Nephron progenitor cell (in vitro differentiated cells): ENCODE measurements around the gene OVCH2.

ENCODE experiments used
- DNase-seq: peaks from one replicate; pipeline ENCODE4 v3.0.0; 2021
- H3K27ac Mint-ChIP-seq: 2 replicates; pipeline ENCODE4 v1.8.0; 2021; ENCODE audit warnings: mild to moderate bottlenecking, moderate library complexity, mixed read lengths
- H3K27me3 Mint-ChIP-seq: 2 replicates; pipeline ENCODE4 v1.8.0; 2021; ENCODE audit warnings: mild to moderate bottlenecking, low read depth, mixed read lengths; ENCODE audit not compliant: poor library complexity
- H3K36me3 Mint-ChIP-seq: 2 replicates; pipeline ENCODE4 v1.8.0; 2021; ENCODE audit warnings: low read depth, mixed read lengths
- H3K4me1 Mint-ChIP-seq: 2 replicates; pipeline ENCODE4 v1.8.0; 2021; ENCODE audit warnings: mixed read lengths
- H3K4me3 Mint-ChIP-seq: 2 replicates; pipeline ENCODE4 v1.8.0; 2021; ENCODE audit warnings: mild to moderate bottlenecking, moderate library complexity, mixed read lengths
- H3K9me3 Mint-ChIP-seq: 2 replicates; pipeline ENCODE4 v1.8.0; 2021; ENCODE audit warnings: mild to moderate bottlenecking, moderate library complexity, mixed read lengths
- TF ChIP-seq, protein P1 (sequence below): fragments of 200-600 bp; sonication (generic); IDR thresholded peaks from 2 replicates; pipeline ENCODE4 v1.5.0; 2021; ENCODE audit warnings: antibody characterized with exemption

Gene OVCH2

DNA sequence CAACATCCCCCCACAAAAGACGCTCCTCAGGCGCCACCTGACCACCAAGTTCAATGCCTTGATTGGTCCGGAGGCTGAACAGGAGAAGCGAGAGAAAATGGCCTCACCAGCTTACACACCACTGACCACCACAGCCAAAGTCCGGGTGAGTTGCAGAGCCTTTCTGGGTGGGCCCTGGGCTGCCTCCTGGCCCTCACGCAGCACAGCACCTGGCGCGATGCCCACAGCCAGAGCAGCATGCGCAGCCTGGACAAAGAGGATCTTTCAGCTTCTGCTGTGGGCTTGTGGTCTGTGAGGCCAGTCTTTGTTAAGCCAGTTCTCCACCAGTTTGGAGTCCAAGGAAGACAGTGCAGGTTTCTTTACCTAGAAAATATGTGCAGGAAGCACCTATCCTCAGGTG lies 54.6 kb downstream of the OVCH2 start:
- Mint-ChIP-seq H3K36me3 (peaks cover 59% of the 10 kb centered on the region), H3K27ac (no peak overlapping the region), H3K9me3 (no peaks in the 10 kb centered on the region), H3K4me1 (peaks cover 34% of the 10 kb centered on the region), H3K4me3 (no peak overlapping the region), H3K27me3 (no peaks in the 10 kb centered on the region)
- TF ChIP-seq, protein P1, sequence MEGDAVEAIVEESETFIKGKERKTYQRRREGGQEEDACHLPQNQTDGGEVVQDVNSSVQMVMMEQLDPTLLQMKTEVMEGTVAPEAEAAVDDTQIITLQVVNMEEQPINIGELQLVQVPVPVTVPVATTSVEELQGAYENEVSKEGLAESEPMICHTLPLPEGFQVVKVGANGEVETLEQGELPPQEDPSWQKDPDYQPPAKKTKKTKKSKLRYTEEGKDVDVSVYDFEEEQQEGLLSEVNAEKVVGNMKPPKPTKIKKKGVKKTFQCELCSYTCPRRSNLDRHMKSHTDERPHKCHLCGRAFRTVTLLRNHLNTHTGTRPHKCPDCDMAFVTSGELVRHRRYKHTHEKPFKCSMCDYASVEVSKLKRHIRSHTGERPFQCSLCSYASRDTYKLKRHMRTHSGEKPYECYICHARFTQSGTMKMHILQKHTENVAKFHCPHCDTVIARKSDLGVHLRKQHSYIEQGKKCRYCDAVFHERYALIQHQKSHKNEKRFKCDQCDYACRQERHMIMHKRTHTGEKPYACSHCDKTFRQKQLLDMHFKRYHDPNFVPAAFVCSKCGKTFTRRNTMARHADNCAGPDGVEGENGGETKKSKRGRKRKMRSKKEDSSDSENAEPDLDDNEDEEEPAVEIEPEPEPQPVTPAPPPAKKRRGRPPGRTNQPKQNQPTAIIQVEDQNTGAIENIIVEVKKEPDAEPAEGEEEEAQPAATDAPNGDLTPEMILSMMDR: no peak
- DNase-seq: no peak

DNA sequence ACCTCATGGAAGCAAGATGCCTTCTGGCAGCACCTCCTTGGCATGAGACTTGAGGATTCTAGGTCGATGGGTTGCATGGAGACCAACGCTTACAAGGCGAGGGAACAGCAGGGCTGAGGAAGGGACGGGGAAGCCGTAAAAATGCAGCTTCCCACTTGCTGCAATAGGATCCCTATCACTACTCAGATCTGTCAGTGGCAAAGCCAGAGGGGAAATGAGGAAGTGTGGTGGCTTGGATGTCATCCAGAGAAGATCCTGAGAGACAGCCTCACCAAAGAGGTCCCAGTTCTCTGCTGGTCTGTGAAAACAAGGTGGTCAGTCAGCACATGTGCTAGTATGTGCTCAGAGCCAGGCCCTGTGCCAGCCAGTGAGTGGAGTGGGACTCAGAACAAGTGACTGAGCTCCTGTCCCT lies 55.1 kb downstream of the OVCH2 start:
- Mint-ChIP-seq H3K4me3 (no peak overlapping the region), H3K36me3 (peaks cover 63% of the 10 kb centered on the region), H3K27ac (no peak overlapping the region), H3K4me1 (peaks cover 30% of the 10 kb centered on the region), H3K9me3 (no peaks in the 10 kb centered on the region), H3K27me3 (no peaks in the 10 kb centered on the region)
- TF ChIP-seq, protein P1: no peak
- DNase-seq: no peak

DNA sequence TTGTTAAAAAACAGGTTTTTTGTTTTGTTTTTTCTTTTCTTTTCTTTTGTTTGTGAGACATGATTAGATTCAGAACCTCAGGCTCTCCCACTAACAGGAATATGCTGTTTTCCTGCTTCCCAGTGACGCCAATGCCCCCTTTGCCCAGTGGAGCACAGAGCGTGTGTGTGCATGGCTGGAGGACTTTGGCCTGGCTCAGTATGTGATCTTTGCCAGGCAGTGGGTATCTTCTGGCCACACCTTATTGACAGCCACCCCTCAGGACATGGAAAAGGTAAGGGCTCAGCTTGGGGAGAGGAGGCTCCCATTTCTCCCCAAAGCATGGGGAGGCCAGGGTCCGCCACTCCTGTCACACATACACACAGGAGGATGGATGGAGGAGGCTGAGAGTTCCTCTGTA lies 58.0 kb downstream of the OVCH2 start:
- TF ChIP-seq, protein P1: no peak
- Mint-ChIP-seq H3K27ac (no peak overlapping the region), H3K4me1 (peaks cover 34% of the 10 kb centered on the region), H3K4me3 (no peak overlapping the region), H3K27me3 (peaks cover 5% of the 10 kb centered on the region), H3K9me3 (no peaks in the 10 kb centered on the region), H3K36me3 (peaks cover 80% of the 10 kb centered on the region)
- DNase-seq: no peak

DNA sequence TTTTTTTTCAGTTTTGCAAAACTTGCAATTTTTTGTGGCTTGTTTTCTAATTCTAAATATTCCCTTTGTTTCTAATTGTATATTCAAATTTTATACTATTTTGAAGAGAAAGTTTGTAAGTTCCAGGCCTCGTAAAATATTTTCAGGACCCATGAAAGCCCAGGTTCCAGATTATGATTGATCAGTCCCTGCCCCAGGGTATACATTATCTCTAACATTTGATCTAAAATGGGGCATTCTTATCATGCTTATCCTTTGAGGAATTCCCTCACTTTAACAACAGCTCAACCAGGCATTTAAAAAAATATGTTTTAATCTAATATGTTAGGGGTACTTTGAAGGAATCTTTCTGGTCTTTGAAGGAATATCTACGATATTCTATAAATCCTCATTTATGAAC lies 59.4 kb downstream of the OVCH2 start:
- no peak for DNase-seq
- no peak overlapping the region for H3K4me3 Mint-ChIP-seq
- peaks cover 5% of the 10 kb centered on the region for H3K27me3 Mint-ChIP-seq
- no peak overlapping the region for H3K27ac Mint-ChIP-seq
- peaks cover 40% of the 10 kb centered on the region for H3K4me1 Mint-ChIP-seq
- peaks cover 82% of the 10 kb centered on the region for H3K36me3 Mint-ChIP-seq
- no peaks in the 10 kb centered on the region for H3K9me3 Mint-ChIP-seq
- TF ChIP-seq, protein P1: no peak

DNA sequence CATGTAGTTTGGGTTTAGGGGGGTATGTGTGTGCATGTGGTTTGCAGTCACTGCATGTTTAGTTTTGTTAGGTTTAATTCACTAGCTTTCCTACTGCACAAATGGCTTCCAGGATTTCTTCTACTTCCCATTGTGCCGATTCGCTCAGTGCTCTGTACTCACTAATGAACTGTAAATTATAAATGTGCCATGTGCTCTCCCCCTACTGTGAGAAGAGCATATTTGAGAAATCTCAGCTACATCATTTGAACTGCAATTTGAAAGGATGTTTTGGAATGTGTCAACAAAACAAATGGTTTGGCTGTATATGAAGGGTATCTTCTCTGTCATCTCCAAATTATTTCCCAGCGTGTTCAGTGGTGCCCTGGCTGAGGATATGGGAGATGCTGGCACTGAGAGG lies 61.1 kb downstream of the OVCH2 start:
- Mint-ChIP-seq H3K4me1 (peaks cover 36% of the 10 kb centered on the region), H3K9me3 (no peaks in the 10 kb centered on the region), H3K36me3 (peaks cover 78% of the 10 kb centered on the region), H3K27ac (no peak overlapping the region), H3K4me3 (no peak overlapping the region), H3K27me3 (peaks cover 5% of the 10 kb centered on the region)
- TF ChIP-seq, protein P1: no peak
- no peak for DNase-seq

DNA sequence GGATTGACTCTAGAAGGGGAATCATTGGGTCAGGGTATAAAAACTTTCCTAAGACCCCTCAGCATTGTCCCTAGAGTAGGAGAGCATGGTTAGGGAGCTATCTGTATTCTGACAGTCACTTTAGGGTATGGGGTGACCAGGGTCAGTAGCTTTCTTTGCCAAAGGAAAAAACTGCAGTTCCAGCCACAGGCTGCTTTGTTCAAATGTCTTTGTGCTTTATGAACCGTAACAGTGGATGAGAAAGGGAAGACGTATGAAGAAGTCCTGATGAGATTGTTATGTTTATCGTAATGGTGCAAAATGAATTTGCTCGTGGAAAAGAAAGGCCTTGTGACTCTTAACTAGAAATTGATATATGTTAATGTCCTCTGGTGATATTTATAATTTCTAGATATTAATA lies 63.0 kb downstream of the OVCH2 start:
- no peak for DNase-seq
- TF ChIP-seq, protein P1: no peak
- Mint-ChIP-seq H3K4me3 (peak overlapping the region; percentile 61), H3K36me3 (peaks cover 65% of the 10 kb centered on the region), H3K27ac (peak overlapping the region; percentile 4), H3K27me3 (peaks cover 5% of the 10 kb centered on the region), H3K9me3 (no peaks in the 10 kb centered on the region), H3K4me1 (peaks cover 36% of the 10 kb centered on the region)
